H9 (cell line): Measurements from ENCODE around the gene DISP1. TPM values are rescaled to one million over a fixed set of nuclear protein-coding genes. Genes with fewer than 3 reads are reported as not detected.

Source experiments
- DNase-seq: peaks from one replicate; pipeline ENCODE4 v3.0.0-alpha.2; 2017
- H2AFZ ChIP-seq: one replicate; pipeline ENCODE4 v1.6.1; 2013; ENCODE audit warnings: mild to moderate bottlenecking, low read length, control low read depth, moderate library complexity
- H2AK5ac ChIP-seq: 2 replicates; pipeline ENCODE4 v1.6.1; 2013; ENCODE audit warnings: low read length, control low read depth, mixed read lengths; ENCODE audit not compliant: insufficient read length
- H2BK120ac ChIP-seq: one replicate; pipeline ENCODE4 v1.6.1; 2013; ENCODE audit warnings: low read depth, mild to moderate bottlenecking, low read length, control low read depth, inconsistent platforms; ENCODE audit not compliant: poor library complexity, severe bottlenecking
- H2BK12ac ChIP-seq: 2 replicates; pipeline ENCODE4 v1.6.1; 2013; ENCODE audit warnings: low read length, control low read depth, mixed read lengths, low read depth; ENCODE audit not compliant: insufficient read length
- H2BK15ac ChIP-seq: 2 replicates; pipeline ENCODE4 v1.6.1; 2013; ENCODE audit warnings: low read depth, low read length, control low read depth
- H2BK20ac ChIP-seq: one replicate; pipeline ENCODE4 v1.6.1; 2013; ENCODE audit warnings: low read depth, mild to moderate bottlenecking, low read length, control low read depth, inconsistent platforms; ENCODE audit not compliant: poor library complexity, severe bottlenecking
- H2BK5ac ChIP-seq: 2 replicates; pipeline ENCODE4 v1.6.1; 2013; ENCODE audit warnings: low read length, control low read depth, mixed read lengths; ENCODE audit not compliant: insufficient read length
- H3K14ac ChIP-seq: 2 replicates; pipeline ENCODE4 v1.6.1; 2013; ENCODE audit warnings: low read length, control low read depth; ENCODE audit not compliant: insufficient read depth
- H3K18ac ChIP-seq: 2 replicates; pipeline ENCODE4 v1.6.1; 2013; ENCODE audit warnings: low read depth, mild to moderate bottlenecking, mixed read lengths, low read length, control low read depth; ENCODE audit not compliant: insufficient read length
- H3K23ac ChIP-seq: 2 replicates; pipeline ENCODE4 v1.6.1; 2013; ENCODE audit warnings: low read length, control low read depth, mixed read lengths, low read depth; ENCODE audit not compliant: insufficient read length
- H3K23me2 ChIP-seq: 2 replicates; pipeline ENCODE4 v1.6.1; 2013; ENCODE audit warnings: low read depth, mild to moderate bottlenecking, mixed read lengths, low read length, control low read depth; ENCODE audit not compliant: insufficient read length, poor library complexity, severe bottlenecking
- H3K27ac ChIP-seq: 2 replicates; pipeline ENCODE4 v1.5.1; 2013; ENCODE audit warnings: low read length, control low read depth, mixed read lengths, low read depth; ENCODE audit not compliant: insufficient read length
- H3K27me3 ChIP-seq: 2 replicates; pipeline ENCODE4 v1.6.1; 2013; ENCODE audit warnings: low read length, control low read depth, inconsistent platforms; ENCODE audit not compliant: insufficient read depth
- H3K4ac ChIP-seq: 2 replicates; pipeline ENCODE4 v1.6.1; 2013; ENCODE audit warnings: low read depth, mild to moderate bottlenecking, control low read depth, inconsistent platforms, low read length, moderate library complexity
- H3K4me1 ChIP-seq: 2 replicates; pipeline ENCODE4 v1.6.1; 2013; ENCODE audit warnings: low read length, control low read depth, inconsistent platforms; ENCODE audit not compliant: insufficient read depth
- H3K4me2 ChIP-seq: 2 replicates; pipeline ENCODE4 v1.6.1; 2013; ENCODE audit warnings: low read length, control low read depth, mixed read lengths; ENCODE audit not compliant: insufficient read length, insufficient read depth
- H3K56ac ChIP-seq: 2 replicates; pipeline ENCODE4 v1.6.1; 2013; ENCODE audit warnings: low read depth, mild to moderate bottlenecking, mixed read lengths, low read length, control low read depth; ENCODE audit not compliant: insufficient read length
- H3K79me1 ChIP-seq: 2 replicates; pipeline ENCODE4 v1.6.1; 2013; ENCODE audit warnings: low read depth, mild to moderate bottlenecking, moderate library complexity, low read length, control low read depth, inconsistent platforms; ENCODE audit not compliant: insufficient read depth, poor library complexity, severe bottlenecking
- H3K79me2 ChIP-seq: 2 replicates; pipeline ENCODE4 v1.6.1; 2013; ENCODE audit warnings: low read length, control low read depth, inconsistent platforms; ENCODE audit not compliant: insufficient read depth
- H3K9ac ChIP-seq: 2 replicates; pipeline ENCODE4 v1.6.1; 2013; ENCODE audit warnings: low read length, control low read depth, mixed read lengths; ENCODE audit not compliant: insufficient read length; ENCODE audit errors: extremely low read depth
- H3K9me3 ChIP-seq: one replicate; pipeline ENCODE4 v1.6.1; 2013; ENCODE audit warnings: low read depth, low read length, inconsistent platforms; ENCODE audit not compliant: control insufficient read depth
- H3T11ph ChIP-seq: one replicate; pipeline ENCODE4 v1.6.1; 2013; ENCODE audit warnings: mild to moderate bottlenecking, low read length, control low read depth, inconsistent platforms
- H4K20me1 ChIP-seq: one replicate; pipeline ENCODE4 v1.6.1; 2013; ENCODE audit not compliant: control insufficient read depth, insufficient read length, insufficient read depth
- H4K5ac ChIP-seq: 2 replicates; pipeline ENCODE4 v1.6.1; 2013; ENCODE audit warnings: low read depth, mild to moderate bottlenecking, mixed read lengths, low read length, control low read depth; ENCODE audit not compliant: insufficient read length
- H4K8ac ChIP-seq: replicated peaks from 2 replicates; pipeline ENCODE4 v1.6.1; 2013; ENCODE audit warnings: low read length, control low read depth, mixed read lengths, low read depth; ENCODE audit not compliant: insufficient read length
- H4K91ac ChIP-seq: 2 replicates; pipeline ENCODE4 v1.6.1; 2013; ENCODE audit warnings: low read depth, mild to moderate bottlenecking, moderate library complexity, mixed read lengths, low read length, control low read depth; ENCODE audit not compliant: insufficient read length
- H3K27ac Mint-ChIP-seq, 3 experiments: 2 replicates in 2 of 3; 3 replicates in 1 of 3; pipeline ENCODE4 v1.8.0; 2020 to 2021; ENCODE audit warnings: mixed read lengths in 3 of 3, mild to moderate bottlenecking in 1 of 3, moderate library complexity in 1 of 3
- H3K27me3 Mint-ChIP-seq: 2 replicates; pipeline ENCODE4 v1.8.0; 2021; ENCODE audit warnings: low read depth, mild to moderate bottlenecking, moderate library complexity, mixed read lengths
- H3K36me3 Mint-ChIP-seq, 3 experiments: 2 replicates in 2 of 3; 3 replicates in 1 of 3; pipeline ENCODE4 v1.8.0; 2020 to 2021; ENCODE audit warnings: low read depth in 3 of 3, mixed read lengths in 3 of 3; ENCODE audit not compliant: insufficient read depth in 1 of 3
- H3K4me1 Mint-ChIP-seq, 2 experiments: 2 replicates each; pipeline ENCODE4 v1.8.0; 2020; ENCODE audit warnings: mixed read lengths in 2 of 2
- H3K4me3 Mint-ChIP-seq, 2 experiments: 2 replicates in 1 of 2; 3 replicates in 1 of 2; pipeline ENCODE4 v1.8.0; 2020 to 2021; ENCODE audit warnings: mild to moderate bottlenecking in 2 of 2, mixed read lengths in 2 of 2, moderate library complexity in 1 of 2
- H3K9me3 Mint-ChIP-seq, 2 experiments: 2 replicates in 1 of 2; 3 replicates in 1 of 2; pipeline ENCODE4 v1.8.0; 2020; ENCODE audit warnings: mild to moderate bottlenecking in 2 of 2, mixed read lengths in 2 of 2, moderate library complexity in 1 of 2
- CTCF ChIP-seq: fragments of 200-600 bp; sonication (generic); conservative IDR thresholded peaks from 3 replicates; pipeline ENCODE4 v1.8.0; 2021; ENCODE audit warnings: antibody characterized with exemption, mild to moderate bottlenecking
- WGBS: extraction: QIAGEN DNeasy Blood & Tissue Kit; methylation state at CpG from one replicate; pipeline ENCODE4 v1.1.7; 2013; ENCODE audit warnings: missing lambda C conversion rate, low lambda C conversion rate, mixed read lengths; ENCODE audit not compliant: insufficient read length; ENCODE audit errors: extremely low coverage; 5-methylcytosine and 5-hydroxymethylcytosine counted together
- total RNA-seq: library from RNA; stranded (reverse); gene quantifications from 2 replicates; pipeline ENCODE4 v1.2.1, GENCODE V29; 2021

The DISP1 gene
- total RNA-seq, 1 experiment from 2014 or later = 2.6 TPM

DNA sequence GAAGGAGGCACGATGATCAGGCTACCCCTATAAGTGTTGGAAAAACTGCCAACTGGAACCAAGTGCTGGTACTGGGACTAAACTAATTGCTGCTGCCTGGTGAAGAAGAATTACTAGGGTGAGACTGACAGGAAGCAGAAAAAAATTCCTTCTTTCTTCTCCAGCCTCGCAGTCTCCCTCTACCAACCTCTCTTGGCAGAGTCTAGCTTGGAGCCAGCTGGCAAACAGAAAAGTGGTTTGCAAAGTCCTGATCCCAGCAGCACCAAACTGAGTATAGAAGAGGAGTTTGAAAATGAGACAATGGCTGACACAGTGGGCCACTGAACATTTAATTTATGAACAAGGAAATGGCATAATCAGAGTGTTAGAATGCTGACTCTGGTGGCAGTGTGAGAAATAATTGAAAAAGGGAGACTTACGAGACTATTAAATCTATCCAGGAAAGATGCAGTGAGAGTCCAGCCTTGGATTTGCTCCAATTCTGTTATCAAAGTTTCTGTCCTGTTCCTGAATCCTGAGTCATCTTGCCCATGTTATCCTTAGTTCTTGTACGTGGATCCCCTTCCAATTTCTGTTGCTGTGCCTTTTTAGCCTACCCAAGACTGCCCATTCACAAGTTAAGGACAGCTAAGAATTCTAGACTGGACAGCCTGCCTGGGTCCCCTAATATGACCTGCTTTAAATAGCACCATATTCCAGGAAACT lies 23.7 kb upstream of the DISP1 start:
- DNase-seq = no peak

More for the DNA sequence above, 23.7 kb upstream of the DISP1 start:
- H3K79me2 ChIP-seq = no peaks in the 10 kb centered on the region
- H3K56ac ChIP-seq = no peak overlapping the region
- H3K14ac ChIP-seq = no peak overlapping the region
- H3K9me3 ChIP-seq = no peaks in the 10 kb centered on the region
- H3K4ac ChIP-seq = no peak overlapping the region
- H2BK5ac ChIP-seq = no peak overlapping the region
- no peak overlapping the region for H2BK15ac ChIP-seq
- no peaks in the 10 kb centered on the region for H3K79me1 ChIP-seq
- H3K27ac ChIP-seq = no peak overlapping the region
- H3K4me1 ChIP-seq = no peaks in the 10 kb centered on the region
- H3K23me2 ChIP-seq = no peaks in the 10 kb centered on the region
- no peaks in the 10 kb centered on the region for H3K36me3 Mint-ChIP-seq
- H2BK20ac ChIP-seq = no peak overlapping the region
- H3K9ac ChIP-seq = no peak overlapping the region
- H2AK5ac ChIP-seq = no peak overlapping the region
- no peak overlapping the region for H3K27ac Mint-ChIP-seq
- no peak overlapping the region for H3K23ac ChIP-seq
- H2AFZ ChIP-seq = no peak overlapping the region
- H3K9me3 Mint-ChIP-seq = peaks cover 0 to 5% of the 10 kb centered on the region in 2 experiments; a peak in 3 of 5 replicates
- H4K5ac ChIP-seq = no peak overlapping the region
- no CpG with 5 or more reads among the region's 4 CpGs for WGBS
- no peaks in the 10 kb centered on the region for H4K20me1 ChIP-seq
- no peak overlapping the region for H3K18ac ChIP-seq
- no peak overlapping the region for H2BK12ac ChIP-seq
- no peaks in the 10 kb centered on the region for H3K27me3 ChIP-seq
- H3K27me3 Mint-ChIP-seq = peaks cover 7% of the 10 kb centered on the region
- H2BK120ac ChIP-seq = no peak overlapping the region
- no peak for TF ChIP-seq CTCF
- H3K4me3 Mint-ChIP-seq = no peak overlapping the region
- no peak overlapping the region for H4K91ac ChIP-seq
- H3T11ph ChIP-seq = no peak overlapping the region
- H3K4me2 ChIP-seq = no peak overlapping the region
- no peak overlapping the region for H4K8ac ChIP-seq
- H3K4me1 Mint-ChIP-seq = peaks cover 0 to 5% of the 10 kb centered on the region in 2 experiments; a peak in 1 of 4 replicates
